ENCODE data around the gene FAM193A.

FAM193A gene

GRCh38 chr4:2578106-2578505 lies 41.7 kb downstream of the FAM193A start:
- no peak for TF ChIP-seq CTCF (conservative IDR thresholded peaks at IDR 0.05; ENCODE audit: low read length)
- no peak overlapping the region for H3K4me3 ChIP-seq (ENCODE audit: low read length)
- no peak for DNase-seq (ENCODE audit: low read depth)

- TF ChIP-seq CTCF (conservative IDR thresholded peaks at IDR 0.05; ENCODE audit: low read length) = no peak
- H3K4me3 ChIP-seq (ENCODE audit: low read length) = no peak overlapping the region
- no peak for DNase-seq (ENCODE audit: low read depth)
Measured at GRCh38 chr4:2579910-2580309, 43.5 kb downstream of the FAM193A start.

GRCh38 chr4:2583092-2583491 lies 46.6 kb downstream of the FAM193A start:
- no peak for DNase-seq (ENCODE audit: low read depth)
- no peak overlapping the region for H3K4me3 ChIP-seq (ENCODE audit: low read length)
- no peak for TF ChIP-seq CTCF (conservative IDR thresholded peaks at IDR 0.05; ENCODE audit: low read length)

GRCh38 chr4:2583517-2583916 lies 47.1 kb downstream of the FAM193A start:
- no peak overlapping the region for H3K4me3 ChIP-seq (ENCODE audit: low read length)
- TF ChIP-seq CTCF (conservative IDR thresholded peaks at IDR 0.05; ENCODE audit: low read length) = no peak
- peak; percentile 63 for DNase-seq (ENCODE audit: low read depth)

GRCh38 chr4:2586502-2586901 lies 50.1 kb downstream of the FAM193A start:
- no peak for DNase-seq (ENCODE audit: low read depth)
- no peak for TF ChIP-seq CTCF (conservative IDR thresholded peaks at IDR 0.05; ENCODE audit: low read length)
- no peak overlapping the region for H3K4me3 ChIP-seq (ENCODE audit: low read length)

- no peak for TF ChIP-seq CTCF (conservative IDR thresholded peaks at IDR 0.05; ENCODE audit: low read length)
- peak; percentile 61 for DNase-seq (ENCODE audit: low read depth)
- H3K4me3 ChIP-seq (ENCODE audit: low read length) = no peak overlapping the region
Measured at GRCh38 chr4:2587213-2587823, 50.9 kb downstream of the FAM193A start.

GRCh38 chr4:2588259-2588658 lies 51.8 kb downstream of the FAM193A start:
- no peak for DNase-seq (ENCODE audit: low read depth)
- no peak overlapping the region for H3K4me3 ChIP-seq (ENCODE audit: low read length)
- no peak for TF ChIP-seq CTCF (conservative IDR thresholded peaks at IDR 0.05; ENCODE audit: low read length)
